H4 (cell line): Measurements from ENCODE around the gene JADE2. TPM values are rescaled to one million over a fixed set of nuclear protein-coding genes. Genes with fewer than 3 reads are reported as not detected.

Experiments
- DNase-seq: peaks from one replicate; pipeline ENCODE4 v3.0.0-alpha.2; 2015; ENCODE audit warnings: low spot score
- total RNA-seq: library from RNA; depleted of rRNA; stranded (reverse); fragments of >200 nt; shearing (Covaris generic); gene quantifications from 2 replicates; pipeline ENCODE4 v1.2.3, GENCODE V29; 2014

JADE2 gene
- total RNA-seq, 1 experiment from 2014 or later, result 17.9 TPM

DNA sequence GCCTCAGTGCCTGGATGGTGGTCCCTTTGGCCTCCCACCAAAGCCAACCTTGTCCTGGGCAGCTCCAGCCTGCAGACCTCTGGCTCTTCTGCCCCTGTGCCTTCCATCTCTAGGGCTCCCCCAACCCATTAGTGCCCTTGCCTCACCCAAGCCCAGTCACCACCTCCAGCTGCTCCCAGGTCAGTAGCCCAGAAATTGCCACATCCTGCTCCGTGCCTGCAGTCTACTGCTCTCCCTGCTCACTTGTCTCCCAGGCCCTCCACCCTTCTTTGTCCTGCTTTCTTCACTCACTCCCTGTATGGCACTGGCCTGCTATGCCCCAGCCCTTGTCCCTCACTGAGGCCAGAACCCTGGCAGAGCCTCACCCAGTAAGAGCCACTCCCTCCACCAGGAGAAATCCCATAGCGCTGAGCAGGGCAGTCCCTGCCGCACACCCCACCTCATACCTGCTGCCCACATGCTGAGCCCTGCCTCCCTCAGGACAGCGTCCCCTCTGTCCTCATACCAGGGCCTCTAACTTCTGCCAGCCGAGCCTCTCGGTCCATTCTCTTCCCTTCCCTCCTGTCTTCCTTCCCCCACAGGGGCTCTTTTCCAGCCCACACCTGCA lies 44.4 kb downstream of the JADE2 start:
- no peak for DNase-seq

DNA sequence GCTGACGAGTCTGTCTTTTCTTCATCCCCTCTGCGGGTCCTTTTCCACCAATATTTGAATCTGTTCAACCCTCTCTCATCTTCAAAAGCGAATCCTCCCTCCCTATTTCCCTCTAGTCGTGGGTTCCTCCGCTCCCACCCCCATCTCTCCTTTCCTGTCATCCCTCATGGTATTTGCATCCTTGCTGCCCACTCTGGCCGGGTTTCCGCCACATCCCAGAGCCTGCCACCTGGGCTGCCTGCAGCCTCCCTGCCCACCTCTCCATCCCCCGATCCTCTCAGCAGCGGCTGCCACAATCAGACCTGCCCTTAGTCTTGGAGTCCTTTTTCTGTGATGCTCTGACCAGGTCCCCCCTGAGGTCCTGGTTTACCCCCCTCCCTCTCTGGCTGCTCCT lies 44.9 kb downstream of the JADE2 start:
- DNase-seq, result no peak

DNA sequence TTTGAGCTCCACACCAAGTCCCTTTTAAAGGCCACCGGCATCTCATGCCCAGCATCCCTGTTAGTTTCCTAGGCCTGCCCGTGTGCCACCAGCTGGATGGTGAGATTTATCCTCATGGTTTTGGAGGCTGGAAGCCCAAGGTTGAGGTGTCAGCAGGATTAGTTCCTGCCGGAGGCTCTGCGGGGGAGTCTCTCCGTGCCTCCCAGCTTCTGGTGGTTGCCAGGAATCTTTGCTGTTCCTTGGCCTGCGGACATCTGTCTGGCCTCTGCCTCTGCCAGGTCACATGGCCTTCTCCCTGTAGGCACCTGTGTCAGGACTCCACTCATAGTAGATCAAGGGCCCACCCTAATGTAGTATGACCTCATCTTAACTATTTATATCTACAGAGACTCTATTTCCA lies 45.4 kb downstream of the JADE2 start:
- no peak for DNase-seq

DNA sequence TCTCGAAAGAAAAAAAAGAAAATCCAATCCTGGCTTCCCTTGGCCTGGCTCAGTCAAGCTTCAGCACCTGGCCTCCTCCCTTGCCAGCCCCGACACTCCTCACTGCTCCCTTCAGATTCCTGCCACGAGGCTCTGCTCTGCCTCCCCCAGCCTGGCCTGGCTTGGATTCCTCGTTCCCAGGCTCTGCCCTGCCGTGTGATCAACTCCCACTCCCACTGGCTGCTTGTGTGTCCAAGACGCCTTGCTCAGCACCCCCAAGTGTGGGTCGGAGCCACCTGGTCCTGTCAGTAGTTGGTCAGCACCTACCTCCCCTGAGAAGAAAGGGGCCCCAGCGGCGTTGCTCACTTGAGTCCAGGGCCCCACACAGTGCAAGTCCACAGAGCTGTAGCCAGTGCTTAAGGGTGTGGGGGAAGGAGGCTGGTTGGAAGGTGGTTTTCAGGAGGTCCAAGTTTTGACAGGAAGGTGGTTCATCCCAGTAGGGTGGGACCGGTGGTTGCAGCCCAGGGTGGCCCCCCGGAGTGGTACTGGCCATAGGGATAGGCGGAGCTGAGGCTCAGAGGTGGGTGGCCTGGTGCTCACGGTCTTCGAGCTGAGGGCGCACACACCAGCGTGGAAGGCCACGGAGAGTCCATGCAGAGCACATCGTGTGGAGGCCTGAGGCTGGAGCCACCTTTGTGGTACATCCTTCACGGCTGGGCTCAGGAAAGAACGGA lies 46.4 kb downstream of the JADE2 start:
- no peak for DNase-seq

DNA sequence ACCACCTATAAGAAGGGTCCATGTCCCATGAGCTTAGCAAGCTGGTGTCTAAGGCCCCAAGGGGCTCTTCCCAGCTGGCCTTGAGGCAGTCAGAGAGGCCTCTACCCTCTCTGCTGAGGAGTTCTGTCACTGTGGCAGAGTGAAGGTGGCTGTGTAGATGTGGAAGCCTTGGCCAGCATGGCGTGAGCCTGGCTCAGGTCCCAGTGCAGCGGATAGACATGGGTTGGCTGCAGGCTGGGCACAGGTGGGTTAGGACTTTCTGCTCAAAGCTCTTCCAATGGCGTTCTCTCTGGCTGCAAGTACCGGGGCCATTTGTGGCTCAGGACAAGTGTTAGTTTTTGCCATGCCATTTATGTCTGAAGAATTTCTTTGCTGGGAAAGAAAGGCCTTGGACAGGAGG lies 47.3 kb downstream of the JADE2 start:
- DNase-seq, result no peak

DNA sequence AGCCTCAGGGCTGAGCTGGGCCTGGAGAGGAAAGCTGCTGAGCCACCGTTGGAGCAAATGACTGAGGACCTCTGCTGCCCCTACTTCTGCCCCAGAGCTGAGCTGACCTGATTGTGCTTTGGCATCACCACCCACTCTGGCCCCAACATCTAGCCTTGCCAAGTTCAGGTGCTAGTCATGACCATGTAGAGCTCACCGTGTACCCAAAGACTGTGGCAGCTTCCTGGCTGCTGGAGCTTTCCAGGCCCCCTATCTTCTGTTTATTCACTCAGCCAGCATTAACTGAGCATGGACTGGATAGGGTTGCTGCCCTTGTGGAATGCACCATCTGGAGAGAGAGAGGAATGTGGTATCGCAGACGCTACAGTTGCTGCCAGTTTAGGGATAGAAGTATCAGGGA lies 49.1 kb downstream of the JADE2 start:
- DNase-seq, result no peak

DNA sequence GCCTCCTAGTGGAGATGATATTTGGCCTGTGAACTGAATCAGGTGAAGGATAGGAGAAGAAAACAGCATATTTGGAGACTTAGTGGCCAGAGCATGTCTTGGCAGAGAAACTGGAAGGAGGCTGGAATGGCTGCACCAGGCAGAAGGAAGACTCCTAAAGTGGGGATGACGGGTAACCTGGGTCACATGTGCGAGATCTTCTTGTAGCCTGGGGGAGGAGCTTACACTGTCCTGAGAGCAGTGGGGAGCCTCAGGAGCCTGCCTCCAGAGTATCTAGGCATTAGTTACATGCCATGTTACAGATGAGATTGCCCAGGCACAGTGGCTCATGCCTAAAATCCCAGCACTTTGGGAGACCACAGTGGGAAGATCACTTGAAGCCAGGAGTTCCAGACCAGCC lies 49.8 kb downstream of the JADE2 start:
- no peak for DNase-seq

DNA sequence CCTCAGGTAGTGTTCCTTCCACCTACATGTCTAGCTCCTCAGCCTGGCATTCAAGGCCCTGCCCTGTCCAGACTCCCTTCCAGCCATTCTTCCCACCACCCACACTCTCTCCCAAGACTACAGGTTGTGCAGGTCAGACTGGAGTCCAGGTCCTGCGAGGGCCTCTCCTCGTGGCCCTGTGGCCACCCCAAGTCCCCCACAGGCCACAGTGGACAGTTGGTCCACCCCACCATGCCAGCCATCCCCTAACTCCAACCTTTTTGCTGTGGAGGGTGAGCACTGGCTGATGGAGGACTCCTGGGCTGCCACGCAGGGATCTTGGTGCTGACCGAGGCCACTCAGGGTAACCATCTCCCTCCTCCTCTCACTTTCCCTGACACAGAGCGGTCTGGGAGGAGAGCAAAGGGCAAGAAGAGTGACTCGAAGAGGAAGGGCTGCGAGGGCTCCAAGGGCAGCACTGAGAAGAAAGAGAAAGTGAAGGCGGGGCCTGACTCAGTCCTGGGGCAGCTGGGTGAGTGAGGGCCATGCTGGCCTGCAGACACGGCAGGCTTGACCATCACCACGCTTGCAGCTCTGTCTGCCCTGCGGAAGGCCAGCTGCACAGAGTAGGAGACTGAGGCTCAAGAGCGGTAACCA lies 51.0 kb downstream of the JADE2 start:
- DNase-seq, result no peak

DNA sequence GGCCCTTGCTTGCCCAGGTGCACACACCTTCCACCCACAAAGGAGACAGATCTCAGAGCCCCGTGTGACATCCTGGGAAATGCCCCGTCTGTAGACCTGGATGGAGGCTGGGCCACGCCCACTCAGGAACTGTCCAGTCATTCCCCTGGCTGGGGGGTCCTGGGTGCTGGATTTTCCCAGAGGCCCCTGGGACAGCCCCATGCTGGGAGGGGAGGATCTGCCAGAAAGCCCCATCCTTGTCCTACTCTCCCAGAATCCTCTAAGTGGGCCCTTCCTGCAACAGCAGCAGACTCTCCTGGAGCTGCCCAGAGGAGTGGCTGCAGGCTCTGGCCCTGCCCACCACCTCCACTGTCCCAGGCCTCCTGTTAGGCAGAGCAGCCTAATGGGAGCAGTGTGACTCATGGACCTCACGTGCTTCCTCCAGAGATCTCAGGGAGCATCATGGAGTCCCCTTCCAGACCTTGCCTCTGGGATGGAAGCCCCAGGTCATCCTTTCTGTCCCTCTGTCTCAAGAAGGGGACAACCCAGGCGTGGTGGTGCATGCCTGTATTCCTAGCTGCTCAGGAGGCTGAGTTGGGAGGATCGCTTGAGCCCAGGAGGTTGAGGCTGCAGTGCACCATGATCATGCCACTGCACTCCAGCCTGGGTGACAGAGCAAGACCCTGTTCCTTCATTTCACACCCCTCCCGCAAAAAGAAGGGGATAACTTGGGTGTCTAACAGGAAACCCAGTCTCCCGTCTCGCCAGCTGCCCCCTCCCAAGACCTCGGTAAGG lies 51.7 kb downstream of the JADE2 start:
- peak; percentile 75 for DNase-seq

DNA sequence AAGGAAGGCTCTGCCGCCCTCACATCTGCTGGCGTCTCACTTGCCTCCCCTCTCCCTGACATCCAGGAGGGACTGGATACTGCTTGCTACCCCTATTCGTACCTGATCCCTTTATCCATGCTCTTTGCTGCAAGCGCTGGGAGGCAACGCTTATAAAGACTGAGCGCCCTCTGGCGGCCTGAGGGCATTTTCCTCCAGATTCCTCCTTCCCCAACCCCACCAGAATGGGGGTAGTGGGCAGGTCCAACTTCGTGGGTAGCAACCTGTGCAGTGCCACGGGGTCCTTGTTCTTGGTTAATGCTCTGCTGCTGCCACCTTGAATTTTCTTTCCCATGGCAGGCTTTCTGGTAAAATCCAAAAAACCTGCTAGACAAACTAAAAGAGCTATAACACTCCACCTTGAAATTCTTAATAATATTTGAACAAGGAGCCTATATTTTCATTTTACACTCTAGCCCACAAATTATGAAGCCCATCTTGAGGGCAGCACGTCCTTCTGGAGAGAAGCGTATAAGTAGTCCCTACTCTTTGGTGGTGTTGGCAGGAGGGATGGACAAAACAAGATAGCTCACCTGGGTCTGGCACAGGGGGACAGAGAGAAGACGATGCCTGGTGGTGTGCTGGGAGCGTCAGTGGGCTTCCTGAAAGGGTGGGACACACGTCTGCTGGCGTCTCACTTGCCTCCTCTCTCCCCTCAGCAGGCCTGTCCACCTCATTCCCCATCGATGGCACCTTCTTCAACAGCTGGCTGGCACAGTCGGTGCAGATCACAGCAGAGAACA lies 52.5 kb downstream of the JADE2 start:
- DNase-seq, result peak; percentile 70

DNA sequence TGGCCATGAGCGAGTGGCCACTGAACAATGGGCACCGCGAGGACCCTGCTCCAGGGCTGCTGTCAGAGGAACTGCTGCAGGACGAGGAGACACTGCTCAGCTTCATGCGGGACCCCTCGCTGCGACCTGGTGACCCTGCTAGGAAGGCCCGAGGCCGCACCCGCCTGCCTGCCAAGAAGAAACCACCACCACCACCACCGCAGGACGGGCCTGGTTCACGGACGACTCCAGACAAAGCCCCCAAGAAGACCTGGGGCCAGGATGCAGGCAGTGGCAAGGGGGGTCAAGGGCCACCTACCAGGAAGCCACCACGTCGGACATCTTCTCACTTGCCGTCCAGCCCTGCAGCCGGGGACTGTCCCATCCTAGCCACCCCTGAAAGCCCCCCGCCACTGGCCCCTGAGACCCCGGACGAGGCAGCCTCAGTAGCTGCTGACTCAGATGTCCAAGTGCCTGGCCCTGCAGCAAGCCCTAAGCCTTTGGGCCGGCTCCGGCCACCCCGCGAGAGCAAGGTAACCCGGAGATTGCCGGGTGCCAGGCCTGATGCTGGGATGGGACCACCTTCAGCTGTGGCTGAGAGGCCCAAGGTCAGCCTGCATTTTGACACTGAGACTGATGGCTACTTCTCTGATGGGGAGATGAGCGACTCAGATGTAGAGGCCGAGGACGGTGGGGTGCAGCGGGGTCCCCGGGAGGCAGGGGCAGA lies 53.3 kb downstream of the JADE2 start:
- DNase-seq, result no peak

DNA sequence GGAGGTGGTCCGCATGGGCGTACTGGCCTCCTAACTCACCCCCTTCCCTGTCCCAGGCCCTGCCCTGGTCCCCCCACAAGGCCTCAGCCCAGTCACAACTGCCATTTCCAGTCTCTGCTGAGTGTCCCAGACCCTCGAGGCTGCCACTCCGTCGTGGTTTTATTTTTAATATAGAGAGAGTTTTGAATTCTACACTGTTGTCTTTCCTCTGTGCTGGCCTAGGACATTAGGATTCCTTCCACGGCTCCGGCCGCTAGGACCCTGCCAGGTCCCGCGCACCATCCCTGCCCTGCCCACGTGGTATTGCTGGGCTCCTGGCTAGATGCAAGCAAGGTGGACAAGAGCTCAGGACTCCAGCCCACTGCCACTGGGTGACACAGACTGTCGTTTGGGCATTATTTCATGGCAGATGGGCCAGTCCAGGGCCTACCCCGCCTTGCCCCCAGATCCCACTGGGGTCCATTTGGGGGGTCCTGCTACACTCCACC lies 53.9 kb downstream of the JADE2 start:
- DNase-seq, result no peak

DNA sequence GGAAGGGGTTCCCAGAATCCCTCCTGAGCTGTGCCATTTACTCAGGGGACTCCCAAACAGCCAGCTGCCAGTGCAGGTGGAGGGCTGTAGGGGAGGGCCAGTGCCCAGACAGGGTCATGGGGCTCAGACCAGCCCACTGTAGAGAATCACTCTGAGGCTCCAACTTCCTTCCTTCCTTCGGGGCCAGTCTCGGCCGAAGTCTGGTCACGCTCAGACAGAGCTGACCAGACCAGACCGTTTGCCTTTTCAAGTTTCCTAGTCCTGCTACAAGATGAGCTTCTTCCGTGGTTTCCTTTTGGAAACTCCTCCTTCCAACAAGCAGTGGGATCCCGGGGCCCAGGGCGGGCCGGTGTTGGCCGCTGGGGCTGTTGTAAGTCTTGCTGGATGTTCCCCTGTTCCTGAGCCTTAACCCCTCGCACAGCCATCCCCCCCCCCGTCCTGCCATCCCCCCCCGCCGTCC lies 54.6 kb downstream of the JADE2 start:
- DNase-seq, result no peak

DNA sequence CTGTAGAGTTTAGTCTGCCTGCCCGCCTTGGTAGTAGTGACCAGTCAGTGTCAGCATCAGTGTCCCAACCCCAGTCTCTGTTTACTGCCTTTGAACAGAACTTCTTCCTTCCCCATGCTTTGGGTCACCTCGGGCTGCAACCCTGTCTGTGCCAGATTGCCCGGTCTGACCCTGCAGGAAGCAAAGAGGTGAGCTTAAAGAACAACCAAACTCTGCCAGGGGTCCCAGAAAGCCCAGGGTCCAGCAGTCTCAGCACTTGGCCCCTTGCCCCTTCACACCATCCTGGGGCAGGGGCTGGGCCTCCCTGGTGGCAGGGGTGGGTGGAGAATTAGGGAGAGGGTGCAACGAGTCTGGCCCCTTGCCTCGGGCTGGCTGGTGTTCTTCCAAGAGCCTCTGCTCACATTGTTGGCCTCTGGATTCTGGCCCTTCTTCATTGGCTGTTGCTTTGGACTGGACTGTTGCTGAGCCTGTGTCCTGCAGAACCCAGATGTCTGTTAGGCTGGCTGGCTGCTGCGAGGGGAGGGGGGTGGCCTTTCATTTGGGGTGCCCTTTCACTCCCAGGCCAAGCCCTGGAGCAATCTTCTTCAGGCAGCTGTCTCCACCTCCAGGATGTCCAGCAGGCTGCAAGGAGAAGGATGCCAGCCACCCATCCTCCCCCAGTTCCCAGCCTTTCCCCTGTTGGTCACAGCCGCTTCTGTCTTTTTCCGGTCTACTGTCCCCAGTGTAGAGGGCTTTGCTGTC lies 55.9 kb downstream of the JADE2 start:
- no peak for DNase-seq

DNA sequence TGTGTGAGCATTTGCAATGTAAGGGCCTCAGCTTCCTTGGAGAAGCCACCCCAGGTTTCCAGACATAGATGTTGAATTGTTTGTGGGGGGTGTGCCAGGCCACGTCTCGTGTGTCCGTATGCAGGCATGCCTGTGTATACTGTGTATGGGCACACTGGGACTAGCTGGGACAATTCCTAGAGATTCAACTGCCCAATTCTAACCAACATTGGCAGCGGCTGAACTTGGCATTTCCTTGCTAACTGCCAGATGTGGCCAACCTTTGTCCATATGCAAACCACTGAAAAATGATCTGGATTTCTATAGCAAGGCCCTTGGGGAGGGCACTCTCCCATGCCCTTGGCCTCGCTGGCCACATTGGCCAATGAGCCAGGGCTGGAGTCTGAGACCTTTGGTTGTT lies 56.8 kb downstream of the JADE2 start:
- DNase-seq, result no peak

DNA sequence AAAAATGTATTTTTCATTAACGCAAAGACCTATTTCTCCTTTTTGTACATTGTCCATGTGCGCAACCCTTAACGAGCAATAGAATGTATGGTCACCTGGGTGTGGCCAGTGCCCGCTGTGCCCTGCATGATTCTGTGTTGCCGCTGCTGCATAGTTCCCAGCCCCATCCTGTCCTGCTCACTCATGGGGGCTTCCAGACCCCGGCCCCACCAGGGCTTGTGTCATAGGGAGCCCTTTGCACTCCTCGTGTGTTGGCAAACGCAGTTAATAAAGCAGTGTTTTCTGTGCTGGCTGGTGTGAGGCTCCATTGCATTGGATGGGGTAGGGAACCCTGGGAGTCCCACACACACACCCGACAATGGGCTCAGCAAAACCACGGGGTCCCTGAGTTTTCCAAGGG lies 57.5 kb downstream of the JADE2 start:
- no peak for DNase-seq

DNA sequence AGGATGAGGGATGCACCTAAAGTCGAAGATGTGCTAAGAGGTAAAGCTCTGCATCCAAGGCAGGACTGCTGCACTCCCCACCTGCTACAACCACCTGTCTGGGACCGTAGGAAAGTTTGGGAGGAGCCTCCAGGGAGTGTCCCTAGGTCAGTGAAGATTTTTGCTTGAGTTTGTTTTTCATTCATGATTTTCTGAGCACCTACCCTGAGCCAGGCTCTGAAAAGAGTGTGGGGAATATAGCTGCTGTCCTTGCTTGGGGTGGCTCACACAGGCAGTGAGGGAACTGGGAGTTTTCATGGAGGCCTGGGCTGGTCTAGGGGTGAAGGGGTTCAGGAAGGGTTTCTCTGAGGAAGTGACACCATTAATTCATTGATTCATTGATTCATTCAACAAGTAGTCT lies 58.3 kb downstream of the JADE2 start:
- DNase-seq, result no peak

DNA sequence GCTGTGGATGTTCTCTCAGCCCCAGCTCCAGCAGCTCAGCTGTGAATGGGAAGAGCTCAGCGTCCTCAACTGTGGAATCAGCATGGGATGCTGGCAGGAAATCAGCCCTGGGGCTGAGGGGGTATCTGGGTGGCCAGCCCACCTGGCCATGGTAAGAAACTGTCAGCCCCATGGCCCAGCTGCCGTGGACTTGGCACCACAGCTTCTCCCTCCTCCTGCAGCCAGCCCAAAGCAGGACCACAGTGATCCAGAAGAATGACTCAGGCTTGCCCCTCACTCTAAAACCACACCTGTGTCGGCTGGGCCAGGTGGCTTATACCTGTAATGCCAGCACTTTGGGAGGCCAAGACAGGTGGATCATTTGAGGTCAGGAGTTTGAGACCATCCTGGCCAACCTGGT lies 59.2 kb downstream of the JADE2 start:
- no peak for DNase-seq

DNA sequence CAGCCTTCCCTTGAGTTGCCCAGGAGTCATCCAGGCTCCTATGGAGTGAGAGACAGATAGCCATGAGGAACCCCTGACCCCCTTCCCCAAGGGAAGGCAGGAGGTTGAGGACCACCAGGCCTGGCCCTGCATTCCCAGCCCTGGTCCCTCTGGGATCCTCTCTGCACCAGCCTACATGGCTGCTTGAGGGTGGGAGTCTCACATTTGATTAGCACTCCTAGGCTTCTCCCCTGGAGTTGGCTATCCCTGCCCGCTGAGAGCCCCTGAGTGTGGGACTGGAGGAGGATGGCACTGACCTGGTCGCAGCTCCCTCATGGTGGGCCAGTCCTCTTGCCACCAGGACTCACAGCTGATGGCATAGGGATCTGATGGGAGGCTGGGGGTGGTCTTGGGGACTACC lies 60.5 kb downstream of the JADE2 start:
- no peak for DNase-seq

DNA sequence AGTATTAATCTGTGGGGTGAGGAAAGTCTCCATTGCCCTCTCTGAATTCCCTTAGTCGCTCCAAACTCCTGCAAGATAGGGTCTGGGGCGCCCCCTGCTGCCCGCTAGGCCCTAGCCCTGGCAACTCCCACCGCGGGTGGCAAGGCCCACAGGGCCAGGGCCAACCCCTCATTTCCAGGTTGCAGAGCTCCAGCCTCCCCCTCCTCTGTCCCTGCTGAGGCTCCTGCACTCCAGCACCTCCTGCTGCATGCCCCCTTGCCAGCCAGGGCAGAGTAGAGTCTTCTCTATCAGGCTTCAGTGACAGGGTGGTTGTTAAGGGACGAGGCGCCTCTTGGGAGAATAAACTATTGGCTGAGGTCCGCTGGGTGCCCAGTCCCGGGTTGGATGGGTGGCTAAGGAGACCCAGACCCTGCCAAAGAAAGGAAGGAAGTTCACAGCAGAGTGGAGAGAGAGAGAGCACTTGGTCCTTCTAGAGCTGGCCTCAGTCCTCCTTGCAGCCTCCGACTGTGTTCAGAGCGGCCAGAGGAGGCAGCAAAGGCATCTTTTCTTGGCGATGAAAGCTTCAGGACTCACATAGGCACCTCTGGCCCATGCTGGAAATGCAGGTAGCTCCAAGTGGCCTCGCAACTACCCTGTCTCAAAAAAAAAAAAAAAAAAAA lies 61.5 kb downstream of the JADE2 start:
- DNase-seq, result peak; percentile 87
